Ishikawa (cell line): ENCODE results near the gene DSC2.

ENCODE experiments used
- CEBPB ChIP-seq: IDR thresholded peaks from 2 replicates; pipeline ENCODE4 v1.6.1; 2012
- CREB1 ChIP-seq: IDR thresholded peaks from 2 replicates; pipeline ENCODE4 v1.6.1; 2012; ENCODE audit warnings: low read depth
- EGR1 ChIP-seq: IDR thresholded peaks from 2 replicates; pipeline ENCODE4 v1.6.1; 2012
- EP300 ChIP-seq: IDR thresholded peaks from 2 replicates; pipeline ENCODE4 v1.6.1; 2012; ENCODE audit warnings: borderline replicate concordance
- FOXM1 ChIP-seq: IDR thresholded peaks from 2 replicates; pipeline ENCODE4 v1.6.1; 2012; ENCODE audit warnings: low read depth, borderline replicate concordance
- MAX ChIP-seq: IDR thresholded peaks from 2 replicates; pipeline ENCODE4 v1.6.1; 2012
- NFIC ChIP-seq: IDR thresholded peaks from 2 replicates; pipeline ENCODE4 v1.6.1; 2012
- RAD21 ChIP-seq: IDR thresholded peaks from 2 replicates; pipeline ENCODE4 v1.6.1; 2012; ENCODE audit warnings: low read depth
- REST ChIP-seq: IDR thresholded peaks from 2 replicates; pipeline ENCODE4 v1.6.1; 2012; ENCODE audit warnings: low read depth, mild to moderate bottlenecking
- TAF1 ChIP-seq: IDR thresholded peaks from 2 replicates; pipeline ENCODE4 v1.6.1; 2012; ENCODE audit warnings: low read depth, mild to moderate bottlenecking
- TCF12 ChIP-seq: IDR thresholded peaks from 2 replicates; pipeline ENCODE4 v1.6.1; 2012; ENCODE audit warnings: low read depth
- TEAD4 ChIP-seq: IDR thresholded peaks from 2 replicates; pipeline ENCODE4 v1.6.1; 2012
- USF1 ChIP-seq: IDR thresholded peaks from 2 replicates; pipeline ENCODE4 v1.6.1; 2012
- YY1 ChIP-seq: IDR thresholded peaks from 2 replicates; pipeline ENCODE4 v1.6.1; 2012; ENCODE audit warnings: low read depth
- ZBTB7A ChIP-seq: IDR thresholded peaks from 2 replicates; pipeline ENCODE4 v1.6.1; 2012; ENCODE audit warnings: low read depth

DSC2 gene

GRCh38 chr18:31116853-31117595 is 14.8 kb upstream of the DSC2 start:
- TF ChIP-seq YY1 (no peak), NFIC (no peak), TEAD4 (no peak), CREB1 (no peak), TCF12 (no peak), EGR1 (no peak), ZBTB7A (no peak), EP300 (no peak), MAX (no peak), CEBPB (no peak), REST (no peak), TAF1 (no peak), RAD21 (no peak), USF1 (no peak), FOXM1 (no peak)

GRCh38 chr18:31112804-31113203 is 10.6 kb upstream of the DSC2 start:
- no peak for TF ChIP-seq EP300

GRCh38 chr18:31105733-31106132 is 3.5 kb upstream of the DSC2 start:
- TF ChIP-seq TAF1 = no peak
- no peak for TF ChIP-seq EP300
- no peak for TF ChIP-seq NFIC
- TF ChIP-seq ZBTB7A = no peak
- no peak for TF ChIP-seq TEAD4
- no peak for TF ChIP-seq MAX
- TF ChIP-seq YY1 = no peak
- no peak for TF ChIP-seq RAD21
- no peak for TF ChIP-seq USF1
- no peak for TF ChIP-seq CREB1
- no peak for TF ChIP-seq TCF12
- TF ChIP-seq REST = no peak
- TF ChIP-seq EGR1 = no peak
- TF ChIP-seq FOXM1 = no peak
- no peak for TF ChIP-seq CEBPB

GRCh38 chr18:31104444-31104843 is 2.2 kb upstream of the DSC2 start:
- TF ChIP-seq YY1 = no peak
- TF ChIP-seq REST = no peak
- no peak for TF ChIP-seq TCF12
- no peak for TF ChIP-seq USF1
- TF ChIP-seq ZBTB7A = no peak
- TF ChIP-seq CREB1 = no peak
- TF ChIP-seq NFIC = no peak
- no peak for TF ChIP-seq EGR1
- no peak for TF ChIP-seq TEAD4
- no peak for TF ChIP-seq FOXM1
- no peak for TF ChIP-seq CEBPB
- no peak for TF ChIP-seq RAD21
- no peak for TF ChIP-seq EP300
- TF ChIP-seq MAX = no peak
